GM19193 (cell line): ENCODE results near the gene ABHD4.

ENCODE experiments used
- POLR2A ChIP-seq: IDR thresholded peaks from 4 replicates; pipeline ENCODE4 v1.6.1; 2011; ENCODE audit not compliant: insufficient read depth, insufficient read length; ENCODE audit errors: extremely low read depth

Gene ABHD4

GRCh38 chr14:22657861-22658260 is 59.8 kb downstream of the ABHD4 start:
- TF ChIP-seq POLR2A = no peak

GRCh38 chr14:22658946-22659345 is 60.8 kb downstream of the ABHD4 start:
- no peak for TF ChIP-seq POLR2A

GRCh38 chr14:22660654-22661053 is 62.6 kb downstream of the ABHD4 start:
- no peak for TF ChIP-seq POLR2A
